RPMI8226 (cell line): ENCODE measurements around the gene STK4.

Experiments
- DNase-seq: peaks from one replicate; pipeline ENCODE4 v3.0.0-alpha.2; 2015

The STK4 gene

GRCh38 chr20:44955270-44955669, 11.0 kb upstream of the STK4 start:
- no peak for DNase-seq

GRCh38 chr20:44956410-44956809, 9.9 kb upstream of the STK4 start:
- DNase-seq: no peak

- DNase-seq: no peak
These were observed 8.0 kb upstream of the STK4 start for GRCh38 chr20:44958276-44958675.

GRCh38 chr20:44959082-44959637, 7.2 kb upstream of the STK4 start:
- peak; percentile 14 for DNase-seq

GRCh38 chr20:44959638-44960102, 6.6 kb upstream of the STK4 start:
- peak; percentile 55 for DNase-seq

GRCh38 chr20:44960103-44960852, 6.0 kb upstream of the STK4 start, which contains the start of gene TOMM34:
TSS of gene TOMM34 (minus strand) at chr20:44960397. CDS start at chr20:44960333, 64 bp downstream.
- DNase-seq: peak; percentile 98

GRCh38 chr20:44961011-44961869, 5.1 kb upstream of the STK4 start:
- no peak for DNase-seq

- no peak for DNase-seq
These were observed 4.4 kb upstream of the STK4 start for GRCh38 chr20:44961870-44962267.

- no peak for DNase-seq
These were observed 3.8 kb upstream of the STK4 start for GRCh38 chr20:44962483-44962882.

- no peak for DNase-seq
These were observed 2.7 kb upstream of the STK4 start for GRCh38 chr20:44963325-44964215.

GRCh38 chr20:44965651-44966029, 672 bp upstream of the STK4 start:
- DNase-seq: no peak

- peak; percentile 69 for DNase-seq
These were observed 995 bp downstream of the STK4 start for GRCh38 chr20:44967207-44967807.

- no peak for DNase-seq
These were observed 3.1 kb downstream of the STK4 start for GRCh38 chr20:44969300-44969894.

- DNase-seq: peak; percentile 23
These were observed 4.0 kb downstream of the STK4 start for GRCh38 chr20:44970243-44970757.

GRCh38 chr20:44973053-44973452, 6.7 kb downstream of the STK4 start:
- no peak for DNase-seq

GRCh38 chr20:44976698-44977097, 10.4 kb downstream of the STK4 start:
- no peak for DNase-seq

- peak; percentile 85 for DNase-seq
These were observed 12.8 kb downstream of the STK4 start for GRCh38 chr20:44979090-44979621.

- DNase-seq: no peak
These were observed 15.6 kb downstream of the STK4 start for GRCh38 chr20:44981736-44982406.

GRCh38 chr20:44983093-44983674, 16.9 kb downstream of the STK4 start:
- no peak for DNase-seq

GRCh38 chr20:44988631-44989171, 22.4 kb downstream of the STK4 start:
- no peak for DNase-seq
